ENCODE data around the gene TOR1AIP1. TPM values are rescaled to one million over a fixed set of nuclear protein-coding genes. Genes with fewer than 3 reads are reported as not detected.

The TOR1AIP1 gene
- total RNA-seq: 29.0 and 35.3 TPM in 2 replicates

GRCh38 chr1:179882253-179883039 is at the start of gene TOR1AIP1:
TSS of gene TOR1AIP1 (plus strand) at chr1:179882285. CDS start at chr1:179882503, 218 bp downstream.

GRCh38 chr1:179877586-179878265 is 4.4 kb upstream of the TOR1AIP1 start, which contains the start of gene TOR1AIP2:
TSS of gene TOR1AIP2 (minus strand) at chr1:179877803. CDS start at chr1:179852665, 25,138 bp downstream.

GRCh38 chr1:179954493-179955286 is 72.6 kb downstream of the TOR1AIP1 start, which contains the start of gene CEP350:
TSS of gene CEP350 (plus strand) at chr1:179954810. CDS start at chr1:179986182, 31,372 bp downstream.

Other genes starting within 250 kb of the TOR1AIP1 start
- not detected in 2 replicates for gene FAM163A, start 139.0 kb upstream of the TOR1AIP1 start, total RNA-seq
- gene TOR1AIP2, start 4.5 kb upstream of the TOR1AIP1 start, total RNA-seq: 53.5 and 60.9 TPM in 2 replicates
- gene CEP350, start 72.5 kb downstream of the TOR1AIP1 start, total RNA-seq: 24.3 and 34.5 TPM in 2 replicates

Data from airway epithelial cell (primary cell).